Skeletal muscle satellite cell (primary cell): Measurements from ENCODE around the gene EOLA2.
"Not testable (repeated sequence)": the region's sequence is repeated elsewhere in the genome, so short reads cannot be mapped to it uniquely, and the experiment has no call there.

Experiments
- H3K27me3 ChIP-seq: 2 replicates; pipeline ENCODE4 v1.7.0; 2013; ENCODE audit warnings: low read length; ENCODE audit not compliant: control insufficient read depth, insufficient read depth
- H3K36me3 ChIP-seq: 2 replicates; pipeline ENCODE4 v1.7.0; 2013; ENCODE audit warnings: mild to moderate bottlenecking, control low read depth, low read length; ENCODE audit not compliant: insufficient read depth
- H3K4me1 ChIP-seq: 2 replicates; pipeline ENCODE4 v1.7.0; 2013; ENCODE audit warnings: low read length; ENCODE audit not compliant: control insufficient read depth, insufficient read depth
- H3K4me2 ChIP-seq: 2 replicates; pipeline ENCODE4 v1.7.0; 2013; ENCODE audit warnings: mild to moderate bottlenecking, low read length
- H3K4me3 ChIP-seq: 2 replicates; pipeline ENCODE4 v1.7.0; 2013; ENCODE audit warnings: low read length
- H3K9ac ChIP-seq: 2 replicates; pipeline ENCODE4 v1.7.0; 2013; ENCODE audit warnings: mild to moderate bottlenecking, low read depth, low read length, moderate library complexity
- H3K9me3 ChIP-seq: replicated peaks from 2 replicates; pipeline ENCODE4 v1.7.0; 2013; ENCODE audit warnings: mild to moderate bottlenecking, control low read depth, low read length

The EOLA2 gene

DNA sequence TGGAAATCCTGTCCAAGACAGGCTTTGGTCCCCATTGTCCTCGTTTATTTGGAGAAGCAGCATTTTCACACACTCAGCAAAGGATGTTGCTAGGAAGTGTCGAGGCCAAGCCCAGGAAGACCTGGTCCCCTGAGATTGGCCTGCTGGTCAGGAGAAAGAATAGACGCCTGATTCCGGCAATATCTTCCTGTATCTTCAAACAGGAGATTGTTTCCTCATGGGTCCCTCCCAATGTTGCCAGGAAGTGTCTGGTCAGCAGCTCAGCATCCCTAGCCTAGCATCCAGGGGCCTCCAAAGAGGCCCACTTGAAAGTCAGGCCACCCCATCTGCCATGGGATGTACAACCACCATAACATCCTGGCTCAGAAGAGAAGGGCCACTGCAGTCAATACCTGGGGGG, 6.9 kb downstream of the EOLA2 start:
- H3K36me3 ChIP-seq, H3K27me3 ChIP-seq, H3K9ac ChIP-seq, H3K4me2 ChIP-seq, H3K9me3 ChIP-seq, H3K4me1 ChIP-seq, H3K4me3 ChIP-seq: not testable (repeated sequence)

GRCh38 chrX:149929400-149929799, 8.9 kb downstream of the EOLA2 start, which contains the start of gene HSFX4:
HSFX4 (plus strand) TSS chrX:149929573; CDS start chrX:149929645, 72 bp downstream.
- H3K4me2 ChIP-seq, H3K4me1 ChIP-seq, H3K4me3 ChIP-seq, H3K27me3 ChIP-seq, H3K9me3 ChIP-seq, H3K9ac ChIP-seq, H3K36me3 ChIP-seq: not testable (repeated sequence)

DNA sequence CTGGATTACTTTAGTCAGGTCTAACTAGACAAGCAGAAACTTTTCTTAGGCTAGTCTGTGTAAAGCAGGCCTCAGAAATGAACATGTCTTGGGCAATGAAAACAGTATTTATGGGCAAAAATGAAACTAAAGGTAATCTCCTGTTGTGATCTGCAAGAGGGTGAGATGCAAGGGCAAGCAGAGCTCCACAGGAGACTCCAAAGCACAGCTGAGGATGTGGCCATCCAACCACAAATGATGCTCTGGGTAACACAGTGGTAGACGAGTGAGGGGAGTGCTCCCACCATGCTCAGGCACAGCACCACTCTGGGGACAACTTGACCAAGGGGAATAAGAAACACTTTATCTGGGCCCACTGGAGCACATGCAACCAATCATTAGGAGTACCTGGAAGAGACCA, 9.7 kb downstream of the EOLA2 start:
- H3K9me3 ChIP-seq, H3K4me2 ChIP-seq, H3K4me1 ChIP-seq, H3K27me3 ChIP-seq, H3K36me3 ChIP-seq, H3K9ac ChIP-seq, H3K4me3 ChIP-seq: not testable (repeated sequence)

- not testable (repeated sequence) for H3K4me2 ChIP-seq, H3K9ac ChIP-seq, H3K4me1 ChIP-seq, H3K27me3 ChIP-seq, H3K36me3 ChIP-seq, H3K9me3 ChIP-seq, H3K4me3 ChIP-seq
These were observed 10.4 kb downstream of the EOLA2 start for GRCh38 chrX:149927964-149928258.

DNA sequence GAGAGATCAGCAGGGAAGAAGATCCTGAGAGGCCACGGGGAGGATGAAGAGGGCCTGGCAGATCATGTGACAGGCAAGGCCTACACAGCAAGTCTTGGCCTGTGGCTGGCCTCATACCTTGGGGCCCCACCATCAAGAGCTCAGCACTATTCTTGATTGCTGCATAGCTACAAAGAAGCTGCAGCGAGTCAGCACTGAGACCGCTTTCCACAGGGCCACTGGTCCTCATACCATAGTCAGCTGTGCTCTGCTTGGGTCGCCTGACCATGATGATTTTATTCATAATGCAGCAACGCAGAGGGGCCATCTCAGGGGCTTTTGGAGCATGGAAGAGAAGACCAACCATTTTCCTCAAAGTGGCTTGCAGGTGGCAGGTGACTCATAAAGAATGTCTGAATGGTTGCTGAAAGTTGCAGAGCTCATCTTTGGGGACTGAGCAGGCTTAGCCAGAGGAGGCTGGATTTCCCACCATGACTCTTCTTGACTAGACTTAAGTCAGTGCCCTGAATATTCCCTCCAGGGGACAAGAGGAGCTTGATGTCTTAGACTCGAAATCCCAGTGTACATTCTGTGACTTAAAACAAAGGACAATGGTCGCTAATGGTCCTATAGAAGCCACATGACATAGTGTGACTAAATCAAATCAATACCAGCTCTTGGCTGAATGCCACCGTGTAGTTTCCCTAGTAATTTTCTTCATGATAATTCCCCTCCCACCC, 10.9 kb downstream of the EOLA2 start:
- not testable (repeated sequence) for H3K36me3 ChIP-seq, H3K4me1 ChIP-seq, H3K9me3 ChIP-seq, H3K4me3 ChIP-seq, H3K9ac ChIP-seq, H3K4me2 ChIP-seq, H3K27me3 ChIP-seq

DNA sequence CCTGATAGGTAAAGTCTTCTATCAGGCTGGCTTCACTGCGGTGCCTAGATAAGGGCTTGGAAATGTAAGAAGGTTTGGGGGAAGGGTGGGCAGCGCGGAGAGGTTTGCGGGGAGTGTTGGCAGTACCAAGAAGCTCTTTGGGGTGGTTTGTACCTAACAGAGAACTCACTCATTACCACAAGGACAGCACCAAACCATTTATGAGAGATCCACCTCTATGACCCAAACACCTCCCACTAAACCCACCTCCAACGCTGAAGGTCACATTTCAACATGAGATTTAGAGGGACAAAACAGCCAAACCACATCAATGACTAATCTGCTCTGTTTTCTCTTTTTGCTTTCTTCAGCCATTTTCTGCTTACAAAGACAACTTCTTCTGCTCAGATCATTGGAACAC, 13.9 kb downstream of the EOLA2 start:
- H3K9ac ChIP-seq, H3K36me3 ChIP-seq, H3K9me3 ChIP-seq, H3K4me3 ChIP-seq, H3K27me3 ChIP-seq, H3K4me2 ChIP-seq, H3K4me1 ChIP-seq: not testable (repeated sequence)

DNA sequence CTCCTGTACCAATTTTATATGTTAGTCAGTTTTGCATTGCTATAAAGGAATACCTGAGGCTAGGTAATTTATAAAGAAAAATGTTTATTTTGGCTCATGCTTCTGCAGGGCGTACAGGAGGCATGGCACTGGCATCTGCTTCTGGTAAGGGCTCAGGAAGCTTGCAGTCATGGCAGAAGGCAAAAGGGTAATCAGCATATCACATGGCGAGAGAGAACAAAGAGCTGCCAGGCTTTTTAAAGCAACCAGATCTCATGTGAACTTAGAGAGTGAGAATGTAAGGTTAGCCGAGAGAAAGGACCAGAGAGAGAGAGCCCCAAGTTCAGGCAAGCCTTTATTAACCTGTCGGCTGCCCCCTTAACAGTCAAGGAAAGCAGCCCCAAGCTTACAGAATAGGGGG, 14.5 kb downstream of the EOLA2 start:
- H3K9me3 ChIP-seq: not testable (repeated sequence)

GRCh38 chrX:149916745-149917392, 21.4 kb downstream of the EOLA2 start:
- Histone ChIP-seq H3K27me3 (no peaks in the 10 kb centered on the region), H3K9ac (no peak overlapping the region), H3K4me3 (no peak overlapping the region), H3K4me2 (no peak overlapping the region), H3K36me3 (no peaks in the 10 kb centered on the region), H3K4me1 (no peaks in the 10 kb centered on the region), H3K9me3 (no peaks in the 10 kb centered on the region)

More for the DNA sequence above, 14.5 kb downstream of the EOLA2 start:
- not testable (repeated sequence) for H3K36me3 ChIP-seq, H3K4me2 ChIP-seq, H3K4me1 ChIP-seq, H3K27me3 ChIP-seq, H3K4me3 ChIP-seq, H3K9ac ChIP-seq

DNA sequence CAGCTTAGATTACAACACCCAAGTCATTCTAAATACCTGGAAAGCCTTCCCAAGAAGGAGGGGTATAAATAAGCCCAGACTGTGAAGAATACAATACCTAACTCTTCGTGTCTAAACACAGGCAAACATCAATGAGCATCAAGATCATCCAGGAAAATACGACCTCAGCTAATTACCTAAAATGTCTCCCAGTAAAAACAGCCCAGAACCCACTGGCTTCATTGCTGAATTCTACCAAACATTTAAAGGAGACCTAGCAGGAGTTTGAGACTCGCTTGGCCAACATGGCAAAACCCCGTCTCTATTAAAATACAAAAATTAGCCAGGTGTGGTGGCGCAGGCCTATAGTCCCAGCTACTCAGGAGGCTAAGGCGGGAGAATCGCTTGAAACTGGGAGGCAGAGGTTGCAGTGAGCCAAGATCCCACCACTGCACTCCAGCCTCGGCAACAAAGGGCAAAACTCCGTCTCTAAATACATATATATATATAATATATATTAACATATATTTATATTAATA, 28.1 kb downstream of the EOLA2 start:
- Histone ChIP-seq H3K4me2 (no peak overlapping the region), H3K9me3 (no peaks in the 10 kb centered on the region), H3K4me3 (no peak overlapping the region), H3K9ac (no peak overlapping the region), H3K27me3 (no peaks in the 10 kb centered on the region), H3K4me1 (no peaks in the 10 kb centered on the region), H3K36me3 (no peaks in the 10 kb centered on the region)

DNA sequence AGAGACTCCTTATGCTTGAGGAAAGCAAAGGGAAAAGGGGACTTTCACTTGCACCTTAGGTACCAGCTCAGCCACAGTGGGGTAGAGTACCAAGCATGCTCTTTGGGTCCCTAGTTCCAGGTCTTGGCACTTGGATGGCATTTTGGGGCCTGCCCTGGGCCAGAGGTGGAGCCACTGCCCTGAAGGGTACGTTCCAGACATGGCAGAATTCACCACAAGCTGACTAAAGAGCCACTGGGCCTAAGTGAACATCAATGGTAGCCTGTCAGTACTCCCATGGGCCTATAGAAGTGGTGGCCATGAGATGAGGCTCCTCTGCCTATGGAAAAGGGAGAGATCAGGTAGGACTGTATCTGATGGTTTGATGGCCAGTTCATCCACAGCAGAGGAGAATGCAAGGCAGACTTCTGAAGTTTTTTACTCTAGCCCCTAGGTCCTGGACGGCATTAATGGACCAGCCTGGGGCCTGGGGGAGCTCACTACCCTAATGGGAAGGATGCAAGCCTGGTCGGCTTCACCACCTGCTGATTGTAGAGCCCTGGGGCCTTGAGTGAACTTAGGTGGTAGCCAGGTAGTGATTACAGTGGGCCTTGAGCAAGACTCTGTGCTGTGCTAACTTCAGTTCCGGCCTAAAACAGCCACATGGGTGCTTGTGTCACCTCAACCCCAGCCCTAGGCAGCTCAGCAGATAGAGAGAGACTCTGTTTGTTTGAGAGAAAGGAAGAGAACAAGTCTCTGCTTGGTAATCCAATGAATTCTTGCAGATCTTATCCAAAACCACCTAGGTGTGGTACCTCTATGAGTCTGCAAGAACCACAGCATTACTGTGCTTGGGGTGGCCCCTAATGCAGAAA, 28.7 kb downstream of the EOLA2 start:
- no peaks in the 10 kb centered on the region for H3K27me3 ChIP-seq
- no peaks in the 10 kb centered on the region for H3K4me1 ChIP-seq
- H3K9ac ChIP-seq: no peak overlapping the region
- no peak overlapping the region for H3K4me2 ChIP-seq
- no peaks in the 10 kb centered on the region for H3K9me3 ChIP-seq
- H3K36me3 ChIP-seq: no peaks in the 10 kb centered on the region
- no peak overlapping the region for H3K4me3 ChIP-seq

DNA sequence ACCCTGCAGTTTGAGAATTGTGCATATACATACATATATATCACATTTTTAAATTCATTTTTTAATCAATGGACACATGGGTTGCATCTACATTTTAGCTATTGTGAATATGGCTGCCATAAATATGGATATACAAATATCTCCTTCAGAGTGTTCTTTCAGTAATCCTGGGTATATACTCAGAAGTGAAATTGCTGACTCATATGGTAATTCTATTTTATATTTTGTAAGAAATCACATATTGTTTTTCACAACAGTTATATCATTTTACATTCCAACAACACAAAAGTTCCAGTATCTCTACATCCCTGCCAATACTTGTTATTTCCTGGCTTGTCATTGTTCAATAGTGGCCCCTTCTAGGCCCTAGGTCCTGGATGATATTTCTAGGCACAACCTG, 29.6 kb downstream of the EOLA2 start:
- H3K4me3 ChIP-seq: no peak overlapping the region
- no peaks in the 10 kb centered on the region for H3K9me3 ChIP-seq
- no peak overlapping the region for H3K9ac ChIP-seq
- H3K36me3 ChIP-seq: no peaks in the 10 kb centered on the region
- H3K4me1 ChIP-seq: no peaks in the 10 kb centered on the region
- H3K27me3 ChIP-seq: no peaks in the 10 kb centered on the region
- no peak overlapping the region for H3K4me2 ChIP-seq
